HG03280 (cell line): ENCODE measurements around the gene EIF2B1.
A peak's percentile ranks its signal among the peaks of the same experiment; 100 is the strongest.

Experiments used
- ATAC-seq: cut with Tn5 transposase; IDR thresholded peaks from one replicate; pipeline ENCODE4 v1.9.1; 2021; ENCODE audit warnings: mild to moderate bottlenecking, moderate library complexity; ENCODE audit not compliant: unreplicated experiment

The EIF2B1 gene

GRCh38 chr12:123633379-123634141, at the start of gene EIF2B1, which contains the start of gene GTF2H3:
EIF2B1 (minus strand) TSS chr12:123633686; CDS start chr12:123633557, 129 bp downstream.
GTF2H3 (plus strand) TSS chr12:123633829; CDS start chr12:123633860, 31 bp downstream.
- peak; percentile 96 for ATAC-seq

- ATAC-seq = no peak
These were observed 48.1 kb upstream of the EIF2B1 start for GRCh38 chr12:123681605-123682004.

GRCh38 chr12:123678981-123679380, 45.5 kb upstream of the EIF2B1 start:
- ATAC-seq = no peak

GRCh38 chr12:123676616-123677320, 43.3 kb upstream of the EIF2B1 start:
- no peak for ATAC-seq

- no peak for ATAC-seq
These were observed 42.0 kb upstream of the EIF2B1 start for GRCh38 chr12:123675436-123675835.

- ATAC-seq = no peak
These were observed 38.4 kb upstream of the EIF2B1 start for GRCh38 chr12:123671876-123672275.

GRCh38 chr12:123670882-123671728, 37.6 kb upstream of the EIF2B1 start, which contains the start of gene TCTN2:
TCTN2 (plus strand) TSS chr12:123671113; CDS start chr12:123671241, 128 bp downstream.
- peak; percentile 99 for ATAC-seq

GRCh38 chr12:123667771-123668170, 34.3 kb upstream of the EIF2B1 start:
- no peak for ATAC-seq

- no peak for ATAC-seq
These were observed 26.7 kb upstream of the EIF2B1 start for GRCh38 chr12:123659996-123660727.

- no peak for ATAC-seq
These were observed 23.7 kb upstream of the EIF2B1 start for GRCh38 chr12:123657211-123657610.

- ATAC-seq = no peak
These were observed 22.9 kb upstream of the EIF2B1 start for GRCh38 chr12:123656392-123656791.

- peak; percentile 81 for ATAC-seq
These were observed 21.9 kb upstream of the EIF2B1 start for GRCh38 chr12:123655420-123655819.

- no peak for ATAC-seq
These were observed 20.7 kb upstream of the EIF2B1 start for GRCh38 chr12:123654129-123654701.

GRCh38 chr12:123648401-123648800, 14.9 kb upstream of the EIF2B1 start:
- ATAC-seq = no peak

- no peak for ATAC-seq
These were observed 12.4 kb upstream of the EIF2B1 start for GRCh38 chr12:123645878-123646277.

- no peak for ATAC-seq
These were observed 11.9 kb upstream of the EIF2B1 start for GRCh38 chr12:123645380-123645779.

GRCh38 chr12:123643911-123644310, 10.4 kb upstream of the EIF2B1 start:
- ATAC-seq = no peak

GRCh38 chr12:123634142-123634561, 666 bp upstream of the EIF2B1 start:
- no peak for ATAC-seq

GRCh38 chr12:123621619-123622530, 11.6 kb downstream of the EIF2B1 start:
- no peak for ATAC-seq
